ENCODE data around the gene STK32A.
A peak's percentile ranks its signal among the peaks of the same experiment; 100 is the strongest.

The STK32A gene

GRCh38 chr5:147410496-147411358 lies 175.9 kb downstream of the STK32A start:
- no peak overlapping the region for H2AFZ ChIP-seq (ENCODE audit: low read depth, low read length)
- no peak overlapping the region for H2AK5ac ChIP-seq (ENCODE audit: low read length, severe bottlenecking)
- H3K4me1 ChIP-seq (ENCODE audit: control insufficient read depth, insufficient read depth, low read depth, low read length) = peaks cover 9% of the 10 kb centered on the region
- no peak overlapping the region for H4K91ac ChIP-seq (ENCODE audit: low read length)
- peaks cover 18 to 63% of the 10 kb centered on the region in 2 experiments for H3K36me3 ChIP-seq (ENCODE audit: control insufficient read depth in 1 of 2, insufficient read depth in 2 of 2, low read depth in 1 of 2, low read length in 2 of 2)
- no peak overlapping the region for H3K14ac ChIP-seq (ENCODE audit: low read length in 2 of 2)
- H2BK5ac ChIP-seq (ENCODE audit: low read depth, low read length, poor library complexity, severe bottlenecking) = no peak overlapping the region
- H3K4me2 ChIP-seq (ENCODE audit: low read length, poor library complexity, severe bottlenecking) = no peak overlapping the region
- H3K4ac ChIP-seq (ENCODE audit: low read depth in 1 of 2, low read length in 2 of 2) = peak overlapping the region in 1 of 2 experiments; percentile 10
- no peaks in the 10 kb centered on the region for H3K9me3 ChIP-seq (ENCODE audit: control insufficient read depth, low read length)
- H3K18ac ChIP-seq (ENCODE audit: low read depth in 1 of 2, low read length in 2 of 2) = no peak overlapping the region
- H2BK12ac ChIP-seq (ENCODE audit: low read length in 2 of 2) = no peak overlapping the region
- H3K27ac ChIP-seq (ENCODE audit: low read length, poor library complexity, severe bottlenecking) = no peak overlapping the region
- WGBS = 93% methylated on average over 8 of the region's 8 CpGs
- H3K79me1 ChIP-seq (replicated peaks; ENCODE audit: low read length, poor library complexity, severe bottlenecking) = peaks cover 15% of the 10 kb centered on the region
- no peak overlapping the region for H2BK120ac ChIP-seq (ENCODE audit: low read depth, low read length)
- H3K4me3 ChIP-seq (ENCODE audit: insufficient read depth in 1 of 2, low read depth in 1 of 2, low read length in 2 of 2) = peak overlapping the region in 1 of 2 experiments; percentile 5
- no peak overlapping the region for H3K23ac ChIP-seq (ENCODE audit: low read length in 2 of 2)
- H3K9ac ChIP-seq (ENCODE audit: low read length) = no peak overlapping the region
- DNase-seq = no peak
- no peaks in the 10 kb centered on the region for H3K27me3 ChIP-seq (ENCODE audit: control insufficient read depth in 1 of 2, insufficient read depth in 1 of 2, low read length in 2 of 2)
- H2BK15ac ChIP-seq (ENCODE audit: low read depth, poor library complexity, severe bottlenecking) = no peak overlapping the region
- no peak overlapping the region for H4K8ac ChIP-seq (ENCODE audit: low read length)

DNA sequence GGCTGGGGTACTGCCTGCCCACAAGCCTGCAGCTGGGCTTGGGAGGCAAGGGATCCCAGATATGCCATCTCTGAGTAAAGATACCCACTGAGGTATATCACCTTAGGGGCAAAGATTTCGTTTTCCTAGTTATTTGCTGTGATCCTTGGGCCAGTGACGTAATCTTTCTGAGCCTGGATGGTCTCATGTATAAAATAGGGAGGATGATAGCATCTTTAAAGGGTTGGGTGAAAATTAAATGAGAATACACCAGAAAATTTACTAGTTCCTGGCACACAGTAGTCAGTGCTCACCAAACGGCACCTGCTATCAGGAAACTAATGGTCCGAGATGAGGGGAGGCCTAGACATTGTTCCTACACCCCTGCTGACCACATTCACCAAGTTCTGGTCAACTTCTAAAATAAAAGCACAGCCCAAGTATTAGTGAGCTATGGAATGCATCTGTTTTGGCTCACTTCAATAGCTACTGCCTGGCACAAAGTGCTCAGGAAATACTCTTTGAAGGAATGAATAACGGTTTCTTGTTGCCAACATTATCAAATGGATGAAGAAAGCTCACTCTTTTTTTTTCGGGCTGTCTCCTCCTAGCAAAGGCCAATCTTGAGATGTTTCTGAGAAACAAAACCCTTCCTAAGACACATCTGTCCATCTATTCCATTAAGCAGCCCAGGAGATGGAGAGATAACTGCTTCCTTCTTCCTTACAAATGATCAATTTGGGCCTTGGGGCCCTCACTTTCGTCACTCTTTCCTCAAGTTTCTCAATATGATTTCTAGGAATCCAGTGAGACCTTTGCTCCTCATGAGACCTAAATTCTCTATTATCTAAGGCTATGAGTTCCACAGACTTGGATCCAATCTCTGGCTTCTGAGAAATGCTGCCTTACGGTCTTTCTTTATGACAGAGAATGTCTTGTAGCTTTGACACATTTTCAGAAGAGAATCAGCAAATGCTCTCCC lies 176.8 kb downstream of the STK32A start:
- H2AFZ ChIP-seq (ENCODE audit: low read depth, low read length) = no peak overlapping the region
- no peak overlapping the region for H3K14ac ChIP-seq (ENCODE audit: low read length in 2 of 2)
- no peak for DNase-seq
- H3K18ac ChIP-seq (ENCODE audit: low read depth in 1 of 2, low read length in 2 of 2) = no peak overlapping the region
- no peak overlapping the region for H3K27ac ChIP-seq (ENCODE audit: low read length, poor library complexity, severe bottlenecking)
- H3K4me2 ChIP-seq (ENCODE audit: low read length, poor library complexity, severe bottlenecking) = no peak overlapping the region
- peaks cover 18 to 64% of the 10 kb centered on the region in 2 experiments for H3K36me3 ChIP-seq (ENCODE audit: control insufficient read depth in 1 of 2, insufficient read depth in 2 of 2, low read depth in 1 of 2, low read length in 2 of 2)
- no peak overlapping the region for H4K91ac ChIP-seq (ENCODE audit: low read length)
- no peak overlapping the region for H4K8ac ChIP-seq (ENCODE audit: low read length)
- H2BK12ac ChIP-seq (ENCODE audit: low read length in 2 of 2) = no peak overlapping the region
- peaks cover 16% of the 10 kb centered on the region for H3K79me1 ChIP-seq (replicated peaks; ENCODE audit: low read length, poor library complexity, severe bottlenecking)
- no peak overlapping the region for H2BK15ac ChIP-seq (ENCODE audit: low read depth, poor library complexity, severe bottlenecking)
- 93% methylated on average over 8 of the region's 8 CpGs for WGBS
- H2AK5ac ChIP-seq (ENCODE audit: low read length, severe bottlenecking) = no peak overlapping the region
- no peak overlapping the region for H2BK5ac ChIP-seq (ENCODE audit: low read depth, low read length, poor library complexity, severe bottlenecking)
- no peak overlapping the region for H3K23ac ChIP-seq (ENCODE audit: low read length in 2 of 2)
- H3K4ac ChIP-seq (ENCODE audit: low read depth in 1 of 2, low read length in 2 of 2) = peak overlapping the region in 1 of 2 experiments; percentile 10
- H3K27me3 ChIP-seq (ENCODE audit: control insufficient read depth in 1 of 2, insufficient read depth in 1 of 2, low read length in 2 of 2) = no peaks in the 10 kb centered on the region
- peaks cover 10% of the 10 kb centered on the region for H3K4me1 ChIP-seq (ENCODE audit: control insufficient read depth, insufficient read depth, low read depth, low read length)
- no peaks in the 10 kb centered on the region for H3K9me3 ChIP-seq (ENCODE audit: control insufficient read depth, low read length)
- H3K4me3 ChIP-seq (ENCODE audit: insufficient read depth in 1 of 2, low read depth in 1 of 2, low read length in 2 of 2) = peak overlapping the region in 1 of 2 experiments; percentile 5
- H3K9ac ChIP-seq (ENCODE audit: low read length) = no peak overlapping the region
- no peak overlapping the region for H2BK120ac ChIP-seq (ENCODE audit: low read depth, low read length)

DNA sequence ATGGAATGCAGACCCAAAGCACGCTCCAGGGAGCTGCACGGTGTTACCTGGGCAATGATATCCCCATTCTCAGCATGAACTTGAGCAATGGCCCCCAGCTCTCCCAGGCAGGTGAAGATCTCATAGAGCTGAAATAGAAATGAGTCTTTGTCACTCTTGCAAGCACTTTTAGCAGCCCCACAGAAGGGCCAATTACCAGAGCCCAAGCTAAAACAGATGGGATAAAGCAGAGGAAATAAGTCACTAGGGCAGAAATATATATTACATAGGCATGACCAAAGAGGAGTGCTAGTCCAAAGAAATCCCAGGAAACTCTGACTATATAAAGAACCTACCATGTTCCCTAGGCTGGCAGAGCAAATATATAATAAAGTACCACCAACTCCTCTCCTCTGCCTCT lies 177.7 kb downstream of the STK32A start:
- Histone ChIP-seq H2BK120ac (ENCODE audit: low read depth, low read length) (no peak overlapping the region), H3K9me3 (ENCODE audit: control insufficient read depth, low read length) (no peaks in the 10 kb centered on the region), H3K79me1 (replicated peaks; ENCODE audit: low read length, poor library complexity, severe bottlenecking) (peaks cover 18% of the 10 kb centered on the region), H2BK12ac (ENCODE audit: low read length in 2 of 2) (no peak overlapping the region), H3K27ac (ENCODE audit: low read length, poor library complexity, severe bottlenecking) (no peak overlapping the region), H3K4me1 (ENCODE audit: control insufficient read depth, insufficient read depth, low read depth, low read length) (peaks cover 8% of the 10 kb centered on the region), H2BK5ac (ENCODE audit: low read depth, low read length, poor library complexity, severe bottlenecking) (no peak overlapping the region), H3K14ac (ENCODE audit: low read length in 2 of 2) (no peak overlapping the region), H2AFZ (ENCODE audit: low read depth, low read length) (no peak overlapping the region), H4K8ac (ENCODE audit: low read length) (no peak overlapping the region), H2AK5ac (ENCODE audit: low read length, severe bottlenecking) (no peak overlapping the region), H3K4me2 (ENCODE audit: low read length, poor library complexity, severe bottlenecking) (no peak overlapping the region), H3K9ac (ENCODE audit: low read length) (no peak overlapping the region), H3K4ac (ENCODE audit: low read depth in 1 of 2, low read length in 2 of 2) (no peak overlapping the region), H3K23ac (ENCODE audit: low read length in 2 of 2) (no peak overlapping the region), H3K36me3 (ENCODE audit: control insufficient read depth in 1 of 2, insufficient read depth in 2 of 2, low read depth in 1 of 2, low read length in 2 of 2) (peaks cover 18 to 62% of the 10 kb centered on the region in 2 experiments), H3K18ac (ENCODE audit: low read depth in 1 of 2, low read length in 2 of 2) (no peak overlapping the region), H2BK15ac (ENCODE audit: low read depth, poor library complexity, severe bottlenecking) (no peak overlapping the region), H4K91ac (ENCODE audit: low read length) (no peak overlapping the region), H3K27me3 (ENCODE audit: control insufficient read depth in 1 of 2, insufficient read depth in 1 of 2, low read length in 2 of 2) (no peaks in the 10 kb centered on the region), H3K4me3 (ENCODE audit: insufficient read depth in 1 of 2, low read depth in 1 of 2, low read length in 2 of 2) (no peak overlapping the region)
- no peak for DNase-seq
- WGBS = 100% methylated on average over 2 of the region's 2 CpGs

DNA sequence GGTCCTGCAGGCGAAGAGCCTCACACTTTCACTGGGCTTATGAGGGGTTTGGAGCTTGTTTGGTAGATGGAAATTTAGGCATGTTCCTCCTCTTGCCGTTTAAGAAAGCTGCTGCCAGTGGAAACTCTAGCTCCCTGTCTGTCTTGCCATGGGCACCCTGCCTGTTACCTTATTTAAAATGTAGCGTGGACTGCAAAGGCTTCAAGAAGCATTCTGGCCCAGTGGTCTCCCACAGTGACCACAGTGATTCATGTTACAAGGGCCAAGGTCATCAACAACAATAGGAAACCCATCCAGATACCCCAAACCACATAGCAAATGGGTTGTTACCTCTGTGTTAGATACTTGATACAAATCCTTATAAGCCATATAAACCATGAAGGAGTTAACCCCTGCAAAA lies 178.4 kb downstream of the STK32A start:
- H3K23ac ChIP-seq (ENCODE audit: low read length in 2 of 2) = no peak overlapping the region
- peaks cover 7% of the 10 kb centered on the region for H3K4me1 ChIP-seq (ENCODE audit: control insufficient read depth, insufficient read depth, low read depth, low read length)
- no peak overlapping the region for H4K8ac ChIP-seq (ENCODE audit: low read length)
- H3K14ac ChIP-seq (ENCODE audit: low read length in 2 of 2) = no peak overlapping the region
- H3K36me3 ChIP-seq (ENCODE audit: control insufficient read depth in 1 of 2, insufficient read depth in 2 of 2, low read depth in 1 of 2, low read length in 2 of 2) = peaks cover 16 to 60% of the 10 kb centered on the region in 2 experiments
- no peaks in the 10 kb centered on the region for H3K27me3 ChIP-seq (ENCODE audit: control insufficient read depth in 1 of 2, insufficient read depth in 1 of 2, low read length in 2 of 2)
- H2BK12ac ChIP-seq (ENCODE audit: low read length in 2 of 2) = no peak overlapping the region
- no peak overlapping the region for H2AFZ ChIP-seq (ENCODE audit: low read depth, low read length)
- H2BK5ac ChIP-seq (ENCODE audit: low read depth, low read length, poor library complexity, severe bottlenecking) = no peak overlapping the region
- H2AK5ac ChIP-seq (ENCODE audit: low read length, severe bottlenecking) = no peak overlapping the region
- no peak overlapping the region for H3K27ac ChIP-seq (ENCODE audit: low read length, poor library complexity, severe bottlenecking)
- no peak for DNase-seq
- H4K91ac ChIP-seq (ENCODE audit: low read length) = no peak overlapping the region
- H3K18ac ChIP-seq (ENCODE audit: low read depth in 1 of 2, low read length in 2 of 2) = no peak overlapping the region
- no peak overlapping the region for H2BK120ac ChIP-seq (ENCODE audit: low read depth, low read length)
- no peak overlapping the region for H2BK15ac ChIP-seq (ENCODE audit: low read depth, poor library complexity, severe bottlenecking)
- no peak overlapping the region for H3K4me3 ChIP-seq (ENCODE audit: insufficient read depth in 1 of 2, low read depth in 1 of 2, low read length in 2 of 2)
- H3K9me3 ChIP-seq (ENCODE audit: control insufficient read depth, low read length) = no peaks in the 10 kb centered on the region
- H3K4ac ChIP-seq (ENCODE audit: low read depth in 1 of 2, low read length in 2 of 2) = no peak overlapping the region
- no peak overlapping the region for H3K9ac ChIP-seq (ENCODE audit: low read length)
- H3K4me2 ChIP-seq (ENCODE audit: low read length, poor library complexity, severe bottlenecking) = no peak overlapping the region
- WGBS = 91% methylated on average over 3 of the region's 3 CpGs
- peaks cover 22% of the 10 kb centered on the region for H3K79me1 ChIP-seq (replicated peaks; ENCODE audit: low read length, poor library complexity, severe bottlenecking)
